Nephron progenitor cell (in vitro differentiated cells): ENCODE data around the gene DPF3.
A peak's percentile ranks its signal among the peaks of the same experiment; 100 is the strongest.

Experiments
- DNase-seq: peaks from one replicate; pipeline ENCODE4 v3.0.0; 2021
- H3K27ac Mint-ChIP-seq: 2 replicates; pipeline ENCODE4 v1.8.0; 2021; ENCODE audit warnings: mild to moderate bottlenecking, moderate library complexity, mixed read lengths
- H3K27me3 Mint-ChIP-seq: 2 replicates; pipeline ENCODE4 v1.8.0; 2021; ENCODE audit warnings: mild to moderate bottlenecking, low read depth, mixed read lengths; ENCODE audit not compliant: poor library complexity
- H3K36me3 Mint-ChIP-seq: 2 replicates; pipeline ENCODE4 v1.8.0; 2021; ENCODE audit warnings: low read depth, mixed read lengths
- H3K4me1 Mint-ChIP-seq: 2 replicates; pipeline ENCODE4 v1.8.0; 2021; ENCODE audit warnings: mixed read lengths
- H3K4me3 Mint-ChIP-seq: 2 replicates; pipeline ENCODE4 v1.8.0; 2021; ENCODE audit warnings: mild to moderate bottlenecking, moderate library complexity, mixed read lengths
- H3K9me3 Mint-ChIP-seq: 2 replicates; pipeline ENCODE4 v1.8.0; 2021; ENCODE audit warnings: mild to moderate bottlenecking, moderate library complexity, mixed read lengths
- CTCF ChIP-seq: fragments of 200-600 bp; sonication (generic); IDR thresholded peaks from 2 replicates; pipeline ENCODE4 v1.5.0; 2021; ENCODE audit warnings: antibody characterized with exemption

DPF3 gene

GRCh38 chr14:72651081-72651480 is 242.8 kb downstream of the DPF3 start:
- H3K27ac Mint-ChIP-seq, result peak overlapping the region; percentile 61
- no peak overlapping the region for H3K4me3 Mint-ChIP-seq
- no peaks in the 10 kb centered on the region for H3K36me3 Mint-ChIP-seq
- H3K27me3 Mint-ChIP-seq, result peaks cover 5% of the 10 kb centered on the region
- DNase-seq, result peak; percentile 26
- H3K4me1 Mint-ChIP-seq, result peaks cover 7% of the 10 kb centered on the region
- TF ChIP-seq CTCF, result no peak
- H3K9me3 Mint-ChIP-seq, result no peaks in the 10 kb centered on the region

GRCh38 chr14:72649603-72650227 is 244.2 kb downstream of the DPF3 start:
- no peak for DNase-seq
- H3K9me3 Mint-ChIP-seq, result no peaks in the 10 kb centered on the region
- H3K27me3 Mint-ChIP-seq, result peaks cover 9% of the 10 kb centered on the region
- TF ChIP-seq CTCF, result no peak
- H3K27ac Mint-ChIP-seq, result no peak overlapping the region
- H3K36me3 Mint-ChIP-seq, result no peaks in the 10 kb centered on the region
- no peak overlapping the region for H3K4me3 Mint-ChIP-seq
- H3K4me1 Mint-ChIP-seq, result peaks cover 13% of the 10 kb centered on the region

DNA sequence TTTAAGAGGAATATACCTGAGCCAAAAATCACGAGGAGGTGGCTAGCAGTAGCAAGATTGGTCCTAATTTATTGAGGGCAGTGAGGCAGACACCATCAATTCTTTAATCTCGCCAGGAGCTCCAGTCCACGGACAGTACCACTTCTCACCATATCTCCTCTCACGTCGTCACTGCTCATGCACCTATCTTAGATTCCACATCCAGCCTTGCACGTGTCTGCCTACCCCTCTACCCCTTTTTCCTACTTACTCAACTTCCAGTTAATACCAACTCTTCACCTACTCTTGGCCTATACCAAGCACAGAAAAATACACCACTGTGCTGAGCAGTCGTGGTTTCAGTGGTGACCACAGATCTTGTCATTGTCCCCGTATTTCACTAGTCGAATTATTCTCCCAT is 246.1 kb downstream of the DPF3 start:
- Mint-ChIP-seq H3K36me3 (no peaks in the 10 kb centered on the region), H3K27me3 (peaks cover 9% of the 10 kb centered on the region)

GRCh38 chr14:72646861-72647528 is 246.9 kb downstream of the DPF3 start:
- TF ChIP-seq CTCF, result no peak
- Mint-ChIP-seq H3K27ac (no peak overlapping the region), H3K36me3 (no peaks in the 10 kb centered on the region), H3K4me1 (peaks cover 24% of the 10 kb centered on the region), H3K4me3 (no peak overlapping the region), H3K9me3 (peaks cover 4% of the 10 kb centered on the region), H3K27me3 (peaks cover 9% of the 10 kb centered on the region)
- no peak for DNase-seq

More for the DNA sequence above, 246.1 kb downstream of the DPF3 start:
- H3K4me3 Mint-ChIP-seq, result no peak overlapping the region
- no peak for TF ChIP-seq CTCF
- no peak overlapping the region for H3K27ac Mint-ChIP-seq
- DNase-seq, result no peak
- H3K9me3 Mint-ChIP-seq, result no peaks in the 10 kb centered on the region
- H3K4me1 Mint-ChIP-seq, result peaks cover 24% of the 10 kb centered on the region

DNA sequence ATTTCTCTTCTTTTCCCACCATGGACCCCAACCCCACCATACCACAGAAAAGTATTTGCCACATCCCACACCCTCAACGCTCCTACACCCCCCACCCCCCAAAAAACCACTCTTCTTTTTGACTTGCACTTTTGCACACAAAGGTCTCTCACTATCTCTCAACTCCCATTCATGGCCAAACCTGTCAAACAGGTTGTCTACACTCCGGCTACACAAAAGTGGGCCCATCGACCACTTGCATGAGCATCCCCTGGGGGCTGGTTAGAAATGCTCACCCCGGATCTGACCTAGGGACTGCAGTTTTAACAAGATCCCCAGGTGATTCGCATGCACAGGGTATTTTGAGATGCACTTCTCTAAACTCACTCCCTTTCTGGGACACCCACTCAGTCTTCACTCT is 248.2 kb downstream of the DPF3 start:
- peaks cover 24% of the 10 kb centered on the region for H3K4me1 Mint-ChIP-seq
- H3K9me3 Mint-ChIP-seq, result peaks cover 6% of the 10 kb centered on the region
- no peaks in the 10 kb centered on the region for H3K36me3 Mint-ChIP-seq
- H3K27me3 Mint-ChIP-seq, result peaks cover 7% of the 10 kb centered on the region
- no peak for DNase-seq
- H3K27ac Mint-ChIP-seq, result no peak overlapping the region
- H3K4me3 Mint-ChIP-seq, result no peak overlapping the region
- no peak for TF ChIP-seq CTCF
